IPS-20b (cell line): Measurements from ENCODE around the gene THSD7A.

ENCODE experiments used
- H3K27ac ChIP-seq: one replicate; pipeline ENCODE4 v1.5.1; 2013; ENCODE audit warnings: low read length
- H3K27me3 ChIP-seq: 2 replicates; pipeline ENCODE4 v1.6.1; 2013; ENCODE audit warnings: mild to moderate bottlenecking, low read length, inconsistent platforms; ENCODE audit not compliant: insufficient read depth
- H3K36me3 ChIP-seq: 2 replicates; pipeline ENCODE4 v1.6.1; 2013; ENCODE audit warnings: low read depth, mild to moderate bottlenecking, inconsistent platforms, low read length, moderate library complexity; ENCODE audit not compliant: insufficient read depth
- H3K4me1 ChIP-seq: 2 replicates; pipeline ENCODE4 v1.6.1; 2013; ENCODE audit warnings: mild to moderate bottlenecking, control low read depth, inconsistent platforms, low read length, moderate library complexity; ENCODE audit not compliant: insufficient read depth
- H3K4me3 ChIP-seq: 2 replicates; pipeline ENCODE4 v1.5.1; 2013; ENCODE audit warnings: mild to moderate bottlenecking, low read length, inconsistent platforms
- H3K9ac ChIP-seq: 2 replicates; pipeline ENCODE4 v1.6.1; 2013; ENCODE audit warnings: low read depth, mild to moderate bottlenecking, inconsistent platforms, low read length, moderate library complexity
- H3K9me3 ChIP-seq: 2 replicates; pipeline ENCODE4 v1.6.1; 2013; ENCODE audit warnings: mild to moderate bottlenecking, low read depth, low read length, inconsistent platforms; ENCODE audit not compliant: insufficient read depth

The THSD7A gene

DNA sequence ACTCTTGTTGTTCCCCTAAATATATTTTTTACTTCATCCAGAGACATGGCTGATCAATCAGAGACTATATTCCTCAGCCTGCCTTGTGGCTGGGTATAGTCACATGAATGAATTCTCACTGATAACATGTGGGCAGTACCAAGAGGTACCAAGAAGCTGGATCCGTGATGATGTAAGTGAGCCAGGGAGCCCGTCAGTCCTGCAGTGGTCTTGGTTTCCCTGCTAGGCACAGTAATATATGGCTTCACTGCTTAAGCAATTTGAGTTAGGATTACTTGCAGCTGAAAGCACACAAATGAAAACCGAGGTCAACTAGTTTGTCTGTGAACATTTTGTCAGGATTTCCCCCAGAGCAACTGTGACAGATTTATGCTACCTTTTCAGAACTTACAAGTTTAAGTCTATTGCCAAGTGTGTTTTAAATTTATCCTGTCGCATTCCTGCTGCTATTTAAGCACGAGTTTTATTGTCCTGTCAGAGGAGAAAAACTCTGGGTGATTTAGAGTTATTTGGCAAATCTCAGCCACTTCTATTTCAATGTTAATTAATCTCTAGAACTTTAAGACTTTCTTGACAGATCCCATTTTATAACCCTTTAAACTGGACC lies 476.5 kb downstream of the THSD7A start:
- no peaks in the 10 kb centered on the region; the same call in 1 of the 2 replicates for H3K9me3 ChIP-seq
- no peak overlapping the region for H3K9ac ChIP-seq
- H3K36me3 ChIP-seq = no peaks in the 10 kb centered on the region
- no peaks in the 10 kb centered on the region for H3K4me1 ChIP-seq
- H3K4me3 ChIP-seq = no peak overlapping the region
- H3K27me3 ChIP-seq = no peaks in the 10 kb centered on the region
- no peak overlapping the region for H3K27ac ChIP-seq

DNA sequence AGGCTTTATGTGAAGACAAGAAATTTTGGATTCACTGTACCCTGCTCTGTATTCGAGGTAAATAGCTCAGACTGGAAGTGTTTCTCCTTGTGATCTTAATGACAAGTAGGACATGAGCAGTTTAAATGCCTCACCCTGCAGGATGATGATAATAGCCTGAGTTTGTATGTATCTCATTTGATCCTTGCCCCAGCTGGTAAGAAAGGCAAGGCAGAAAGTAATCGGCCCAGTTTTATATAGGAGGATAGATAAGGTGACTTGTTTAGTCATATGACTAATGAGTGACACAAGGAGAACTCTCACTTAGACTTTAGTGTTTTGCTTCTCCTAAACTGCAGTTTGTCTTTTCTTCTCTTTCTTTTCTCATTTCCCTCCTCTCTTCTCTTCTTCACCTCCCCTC lies 485.7 kb downstream of the THSD7A start:
- Histone ChIP-seq H3K9me3 (no peaks in the 10 kb centered on the region), H3K27ac (no peak overlapping the region)

DNA sequence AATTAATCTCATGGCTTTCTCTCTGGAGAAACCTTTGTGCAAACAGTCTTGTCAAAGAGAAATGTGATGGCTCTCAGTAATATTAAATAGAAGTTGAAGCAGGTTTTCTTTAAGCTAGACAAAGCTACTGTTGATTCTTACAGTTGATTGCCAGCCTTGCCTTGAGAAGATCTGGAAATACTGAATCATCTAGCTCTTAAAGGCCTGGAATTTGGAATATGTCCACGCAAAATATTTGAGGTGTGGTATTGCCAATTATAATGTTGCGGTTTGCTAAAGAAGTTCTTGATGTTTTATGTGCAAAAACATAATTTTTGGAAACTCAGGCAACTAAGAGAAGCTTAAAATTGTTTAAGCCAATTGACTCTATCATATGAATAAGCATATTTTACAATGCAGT lies 486.4 kb downstream of the THSD7A start:
- no peak overlapping the region for H3K4me3 ChIP-seq

More for the DNA sequence above, 485.7 kb downstream of the THSD7A start:
- H3K27me3 ChIP-seq = no peaks in the 10 kb centered on the region
- H3K4me3 ChIP-seq = no peak overlapping the region
- 0 out of 2 replicates have a peak, but pooled peaks cover 4% of the 10 kb centered on the region for H3K4me1 ChIP-seq
- no peak overlapping the region for H3K9ac ChIP-seq
- no peaks in the 10 kb centered on the region for H3K36me3 ChIP-seq

DNA sequence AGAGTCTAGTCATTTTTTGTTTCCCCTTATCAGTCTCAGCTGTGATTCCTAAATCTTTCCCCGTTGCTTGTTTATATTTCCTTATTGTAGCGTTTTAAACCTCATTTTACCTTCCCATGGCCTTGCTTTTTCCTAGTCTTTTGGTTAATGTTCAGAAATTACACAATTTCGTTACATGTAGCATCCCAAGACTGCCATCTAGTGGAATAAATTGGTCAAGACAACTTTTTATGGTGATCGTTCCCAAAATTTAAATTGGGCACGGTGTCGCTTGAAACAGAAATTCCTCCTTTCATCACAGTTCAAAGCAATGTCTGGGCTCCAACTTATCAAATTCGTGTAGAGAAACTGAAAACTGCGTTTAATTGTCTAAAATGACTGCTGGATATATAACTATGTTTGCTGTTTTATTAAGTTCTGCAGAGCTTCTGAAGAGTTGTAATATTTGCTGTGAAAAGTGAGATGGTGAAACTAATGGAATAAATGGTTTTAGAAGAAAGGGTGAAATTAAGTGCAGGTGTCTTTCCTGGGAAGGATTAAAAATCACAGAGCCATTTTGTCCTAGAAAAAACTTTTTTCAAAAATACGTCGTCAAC lies 488.1 kb downstream of the THSD7A start:
- Histone ChIP-seq H3K9me3 (no peaks in the 10 kb centered on the region), H3K27ac (no peak overlapping the region), H3K36me3 (no peaks in the 10 kb centered on the region), H3K4me3 (no peak overlapping the region), H3K9ac (no peak overlapping the region), H3K27me3 (no peaks in the 10 kb centered on the region), H3K4me1 (0 out of 2 replicates have a peak, but pooled peaks cover 6% of the 10 kb centered on the region)

More for the DNA sequence above, 486.4 kb downstream of the THSD7A start:
- no peak overlapping the region for H3K27ac ChIP-seq
- 0 out of 2 replicates have a peak, but pooled peaks cover 4% of the 10 kb centered on the region for H3K4me1 ChIP-seq
- H3K27me3 ChIP-seq = no peaks in the 10 kb centered on the region
- no peaks in the 10 kb centered on the region for H3K36me3 ChIP-seq
- no peaks in the 10 kb centered on the region for H3K9me3 ChIP-seq
- no peak overlapping the region for H3K9ac ChIP-seq

DNA sequence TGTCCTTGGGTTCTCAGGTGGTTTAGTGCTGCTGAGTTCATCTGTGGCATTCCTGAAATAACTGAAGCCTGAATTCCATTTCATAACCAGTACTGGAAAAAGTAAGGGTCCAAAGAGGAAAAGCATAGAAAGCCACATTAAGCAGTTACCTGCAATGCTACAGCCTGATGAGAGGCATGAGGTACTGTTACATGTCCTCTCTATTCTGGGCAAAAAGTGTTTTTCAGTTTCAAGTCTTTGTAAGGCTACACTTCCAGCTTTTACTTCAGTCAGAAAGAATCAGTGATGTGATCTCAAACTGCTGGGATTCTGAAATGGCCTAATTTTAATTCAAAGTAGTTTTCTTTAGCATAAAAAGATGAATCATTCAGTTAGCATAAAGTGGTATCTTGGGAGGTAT lies 488.9 kb downstream of the THSD7A start:
- 0 out of 2 replicates have a peak, but pooled peaks cover 6% of the 10 kb centered on the region for H3K4me1 ChIP-seq
- H3K4me3 ChIP-seq = no peak overlapping the region
- H3K9ac ChIP-seq = no peak overlapping the region
- no peaks in the 10 kb centered on the region for H3K27me3 ChIP-seq
- H3K27ac ChIP-seq = no peak overlapping the region
- H3K9me3 ChIP-seq = no peaks in the 10 kb centered on the region
- no peaks in the 10 kb centered on the region for H3K36me3 ChIP-seq

DNA sequence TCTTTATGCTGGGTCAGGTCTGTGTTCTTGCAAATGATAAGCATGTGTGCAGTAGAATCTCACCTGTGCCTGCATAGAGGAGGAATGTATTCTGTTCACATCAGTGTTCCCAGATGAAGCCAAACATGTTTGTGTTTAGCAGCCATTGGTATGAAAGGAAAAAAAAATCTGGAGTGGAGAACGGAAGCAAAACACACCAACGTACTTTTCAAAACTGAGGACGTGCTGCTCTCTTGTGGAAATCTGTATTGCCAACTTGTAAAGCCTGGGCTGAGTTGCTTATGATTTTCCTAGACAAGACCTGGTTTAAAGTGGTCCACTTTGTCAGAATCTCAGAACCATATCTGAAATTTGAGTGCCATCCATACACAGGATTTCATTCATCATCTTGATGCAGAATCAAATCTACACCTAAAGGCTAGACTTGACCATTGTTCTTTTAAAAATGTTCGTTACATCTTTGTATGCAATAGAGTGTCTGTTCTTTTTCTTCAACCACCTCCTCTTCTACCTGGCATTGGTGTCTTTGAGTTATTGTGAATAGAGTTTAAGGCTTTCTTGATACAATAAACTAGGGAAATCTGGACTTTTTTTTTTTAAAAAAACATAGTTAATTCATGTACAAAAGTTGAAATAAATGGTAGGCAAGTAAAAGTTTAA lies 490.6 kb downstream of the THSD7A start:
- no peak overlapping the region for H3K27ac ChIP-seq
- H3K4me3 ChIP-seq = no peak overlapping the region
- 0 out of 2 replicates have a peak, but pooled peaks cover 6% of the 10 kb centered on the region for H3K4me1 ChIP-seq
- no peak overlapping the region for H3K9ac ChIP-seq
- no peaks in the 10 kb centered on the region for H3K9me3 ChIP-seq
- no peaks in the 10 kb centered on the region for H3K36me3 ChIP-seq
- H3K27me3 ChIP-seq = no peaks in the 10 kb centered on the region

DNA sequence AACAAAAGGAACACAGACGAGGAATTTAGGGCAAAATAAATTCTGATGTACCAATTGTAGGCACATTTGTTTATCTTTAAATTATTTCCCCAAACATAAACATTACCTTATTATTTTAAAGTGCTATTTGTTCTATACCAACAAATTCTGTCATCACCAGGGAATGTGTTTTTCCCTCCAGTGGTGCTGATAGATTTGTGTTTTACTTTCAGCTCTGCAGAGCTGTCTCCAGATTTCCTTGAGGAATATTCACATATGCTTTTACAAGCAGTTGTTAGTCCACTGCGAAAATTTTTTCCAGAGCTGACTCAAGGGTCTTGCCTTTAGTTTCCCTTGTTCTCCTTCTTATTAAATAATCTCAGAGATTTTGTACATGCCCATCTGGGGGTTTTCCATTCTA lies 495.6 kb downstream of the THSD7A start:
- Histone ChIP-seq H3K4me3 (no peak overlapping the region), H3K9ac (no peak overlapping the region), H3K9me3 (no peaks in the 10 kb centered on the region), H3K4me1 (0 out of 2 replicates have a peak, but pooled peaks cover 2% of the 10 kb centered on the region), H3K27ac (no peak overlapping the region), H3K27me3 (no peaks in the 10 kb centered on the region), H3K36me3 (no peaks in the 10 kb centered on the region)

DNA sequence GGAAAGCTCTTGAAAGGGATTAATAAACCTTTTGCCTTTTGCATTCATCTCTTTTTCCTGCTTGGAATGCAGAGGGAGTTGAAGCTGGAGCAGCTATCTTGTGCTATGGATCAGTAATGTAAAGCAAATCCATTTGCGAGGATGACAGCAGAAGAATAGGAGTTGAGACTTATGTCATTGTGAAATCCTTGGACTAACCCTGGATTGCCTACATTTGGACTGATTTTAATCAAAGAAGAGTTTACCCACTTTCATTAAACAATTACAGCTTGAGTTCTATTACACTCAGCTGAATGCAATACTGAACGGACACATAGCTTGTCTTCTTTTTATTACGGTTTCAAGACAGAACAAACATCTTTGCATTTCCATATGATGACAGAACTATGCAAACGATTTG lies 496.1 kb downstream of the THSD7A start:
- no peaks in the 10 kb centered on the region for H3K27me3 ChIP-seq
- no peak overlapping the region for H3K9ac ChIP-seq
- H3K27ac ChIP-seq = no peak overlapping the region
- H3K36me3 ChIP-seq = no peaks in the 10 kb centered on the region
- no peak overlapping the region for H3K4me3 ChIP-seq
- H3K4me1 ChIP-seq = 0 out of 2 replicates have a peak, but pooled peaks cover 2% of the 10 kb centered on the region
- H3K9me3 ChIP-seq = no peaks in the 10 kb centered on the region

DNA sequence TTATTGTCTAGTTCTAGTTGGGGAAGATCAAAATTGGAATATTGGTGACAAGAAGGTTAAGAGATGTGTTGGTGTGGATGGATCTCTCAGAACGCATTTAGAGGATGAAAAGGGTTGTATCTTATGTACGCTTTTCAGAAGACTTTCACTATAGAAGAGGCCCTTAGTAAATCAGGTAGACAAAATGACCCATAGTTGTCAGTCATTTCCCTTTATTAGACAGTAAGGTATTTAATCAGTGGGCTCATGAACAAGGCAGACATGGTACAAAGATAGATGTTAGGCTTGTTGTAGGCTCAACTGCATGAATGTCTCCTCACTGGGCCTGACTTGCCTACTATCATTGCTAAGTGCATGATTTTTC lies 499.2 kb downstream of the THSD7A start:
- H3K4me1 ChIP-seq = peaks cover 6% of the 10 kb centered on the region; the same call in 1 of the 2 replicates
- no peaks in the 10 kb centered on the region for H3K9me3 ChIP-seq
- H3K9ac ChIP-seq = no peak overlapping the region

DNA sequence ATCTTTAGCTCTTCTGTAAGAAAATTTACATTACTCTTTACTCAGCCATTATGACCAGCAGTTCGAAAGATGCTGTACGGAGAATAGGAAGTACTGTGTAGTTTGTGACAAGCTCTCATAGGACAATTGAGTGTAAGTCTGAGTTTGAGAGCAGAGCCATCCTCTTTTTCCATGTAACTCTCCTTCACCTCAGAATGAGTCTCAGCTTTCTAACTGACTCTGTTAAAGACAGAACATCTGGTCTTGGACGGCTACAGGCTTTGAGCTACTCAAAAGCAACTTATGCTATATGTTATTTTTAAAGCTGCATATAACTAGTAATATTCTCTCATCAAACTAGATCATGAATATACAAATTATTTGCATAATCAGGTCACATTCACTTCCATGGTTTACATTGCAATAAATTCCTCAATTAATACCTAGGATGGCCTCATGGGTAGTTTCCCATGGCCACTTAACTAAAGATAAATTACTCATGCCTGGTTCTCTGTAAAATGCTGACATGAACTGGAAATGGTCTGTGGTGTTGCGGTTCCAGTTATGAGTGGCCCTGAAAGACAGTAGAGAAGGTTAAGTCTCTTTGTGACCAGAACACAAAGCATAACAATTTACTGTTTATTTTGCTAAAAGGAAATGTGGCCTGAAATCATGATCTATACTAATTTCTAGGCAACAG lies 499.7 kb downstream of the THSD7A start:
- no peak overlapping the region for H3K27ac ChIP-seq

More for the DNA sequence above, 499.2 kb downstream of the THSD7A start:
- no peak overlapping the region for H3K27ac ChIP-seq
- no peaks in the 10 kb centered on the region for H3K27me3 ChIP-seq
- H3K4me3 ChIP-seq = no peak overlapping the region
- H3K36me3 ChIP-seq = no peaks in the 10 kb centered on the region

DNA sequence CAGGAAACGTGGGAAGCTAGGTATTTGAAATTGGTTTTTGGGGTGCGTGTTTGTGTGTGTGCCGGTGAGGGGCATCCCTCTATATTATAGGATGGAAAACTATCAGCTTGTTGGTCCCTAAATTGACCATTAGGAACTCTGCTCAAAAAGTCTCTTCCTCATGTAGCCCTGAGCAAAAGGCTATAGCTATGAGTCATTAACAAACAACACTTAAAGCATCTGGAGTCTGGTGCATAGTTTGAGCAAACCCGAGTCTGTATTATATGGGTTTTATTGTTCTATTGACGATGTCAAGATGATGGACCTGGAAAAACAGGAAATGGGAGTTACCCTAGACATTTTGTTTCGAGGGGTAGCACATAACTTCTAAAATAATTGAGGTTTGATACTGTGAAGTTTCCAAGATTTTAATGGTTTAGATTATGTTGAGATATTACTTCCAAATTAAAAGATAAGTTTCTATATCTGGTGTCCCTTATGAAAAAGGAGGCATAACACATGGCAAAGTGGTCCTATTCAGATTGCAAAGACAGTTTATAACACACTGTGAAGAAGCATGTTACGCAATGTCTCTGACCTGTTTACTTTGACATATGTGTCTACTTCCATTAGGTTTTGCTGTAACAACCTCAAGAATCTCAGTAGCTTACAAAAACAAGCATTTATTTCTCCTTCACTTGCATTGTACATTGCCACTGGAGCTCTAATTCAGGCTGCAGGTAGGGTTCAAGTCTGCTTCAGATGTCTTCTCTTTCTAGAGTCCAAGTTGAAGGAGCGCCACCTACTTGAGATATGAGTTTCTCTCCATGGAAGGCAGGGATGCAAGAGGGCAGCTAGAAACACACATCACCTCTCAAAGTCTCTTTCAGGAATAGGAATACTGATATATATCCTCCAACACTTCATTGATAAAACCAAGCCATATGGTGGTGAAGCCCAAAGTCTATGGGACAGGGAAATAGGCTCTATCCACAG lies 500.6 kb downstream of the THSD7A start:
- Histone ChIP-seq H3K27me3 (no peaks in the 10 kb centered on the region), H3K4me3 (no peak overlapping the region), H3K27ac (no peak overlapping the region), H3K4me1 (peaks cover 6% of the 10 kb centered on the region; the same call in 1 of the 2 replicates), H3K9me3 (no peaks in the 10 kb centered on the region), H3K36me3 (no peaks in the 10 kb centered on the region), H3K9ac (no peak overlapping the region)

More for the DNA sequence above, 499.7 kb downstream of the THSD7A start:
- H3K9ac ChIP-seq = no peak overlapping the region
- H3K4me1 ChIP-seq = peaks cover 6% of the 10 kb centered on the region; the same call in 1 of the 2 replicates
- no peak overlapping the region for H3K4me3 ChIP-seq
- H3K36me3 ChIP-seq = no peaks in the 10 kb centered on the region
- no peaks in the 10 kb centered on the region for H3K27me3 ChIP-seq
- no peaks in the 10 kb centered on the region for H3K9me3 ChIP-seq
